ENCODE data around the gene MAP4K3. TPM values are rescaled to one million over a fixed set of nuclear protein-coding genes. Genes with fewer than 3 reads are reported as not detected.
A peak's percentile ranks its signal among the peaks of the same experiment; 100 is the strongest.
"Not testable (repeated sequence)": the region's sequence is repeated elsewhere in the genome, so short reads cannot be mapped to it uniquely, and the experiment has no call there.

MAP4K3 gene
- total RNA-seq, 1 donor from 2014 or later: 63.6 TPM

GRCh38 chr2:39385172-39385571 is 51.9 kb downstream of the MAP4K3 start:
- Mint-ChIP-seq H3K4me1 (ENCODE audit: low read depth) (peaks cover 25% of the 10 kb centered on the region), H3K9me3 (ENCODE audit: low read depth) (peaks cover 9% of the 10 kb centered on the region), H3K27ac (no peak overlapping the region), H3K36me3 (ENCODE audit: insufficient read depth) (peaks cover 8% of the 10 kb centered on the region), H3K27me3 (no peaks in the 10 kb centered on the region), H3K4me3 (ENCODE audit: low read depth) (no peak overlapping the region)
- no peak for TF ChIP-seq CTCF (IDR thresholded peaks at IDR 0.05; ENCODE audit: unreplicated experiment)
- DNase-seq (ENCODE audit: low spot score, unreplicated experiment): no peak

GRCh38 chr2:39384071-39384470 is 53.0 kb downstream of the MAP4K3 start:
- not testable (repeated sequence) for H3K36me3 Mint-ChIP-seq (ENCODE audit: insufficient read depth); H3K9me3 Mint-ChIP-seq (ENCODE audit: low read depth); DNase-seq (ENCODE audit: low spot score, unreplicated experiment); H3K4me3 Mint-ChIP-seq (ENCODE audit: low read depth); H3K27ac Mint-ChIP-seq; H3K27me3 Mint-ChIP-seq
- peaks cover 28% of the 10 kb centered on the region for H3K4me1 Mint-ChIP-seq (ENCODE audit: low read depth)

- Mint-ChIP-seq H3K27ac (peak overlapping the region; percentile 54), H3K4me3 (ENCODE audit: low read depth) (no peak overlapping the region), H3K4me1 (ENCODE audit: low read depth) (peaks cover 23% of the 10 kb centered on the region), H3K27me3 (no peaks in the 10 kb centered on the region), H3K36me3 (ENCODE audit: insufficient read depth) (peaks cover 8% of the 10 kb centered on the region), H3K9me3 (ENCODE audit: low read depth) (peaks cover 9% of the 10 kb centered on the region)
- no peak for DNase-seq (ENCODE audit: low spot score, unreplicated experiment)
- no peak for TF ChIP-seq CTCF (IDR thresholded peaks at IDR 0.05; ENCODE audit: unreplicated experiment)
Observed at GRCh38 chr2:39383146-39383545, 53.9 kb downstream of the MAP4K3 start.

GRCh38 chr2:39381653-39382052 is 55.4 kb downstream of the MAP4K3 start:
- H3K4me1 Mint-ChIP-seq (ENCODE audit: low read depth): peaks cover 23% of the 10 kb centered on the region
- no peak for TF ChIP-seq CTCF (IDR thresholded peaks at IDR 0.05; ENCODE audit: unreplicated experiment)
- H3K4me3 Mint-ChIP-seq (ENCODE audit: low read depth): no peak overlapping the region
- H3K27me3 Mint-ChIP-seq: no peaks in the 10 kb centered on the region
- H3K9me3 Mint-ChIP-seq (ENCODE audit: low read depth): peaks cover 9% of the 10 kb centered on the region
- DNase-seq (ENCODE audit: low spot score, unreplicated experiment): no peak
- peaks cover 8% of the 10 kb centered on the region for H3K36me3 Mint-ChIP-seq (ENCODE audit: insufficient read depth)
- H3K27ac Mint-ChIP-seq: peak overlapping the region; percentile 92

- DNase-seq (ENCODE audit: low spot score, unreplicated experiment): no peak
- peaks cover 11% of the 10 kb centered on the region for H3K36me3 Mint-ChIP-seq (ENCODE audit: insufficient read depth)
- H3K4me1 Mint-ChIP-seq (ENCODE audit: low read depth): peaks cover 23% of the 10 kb centered on the region
- H3K9me3 Mint-ChIP-seq (ENCODE audit: low read depth): peaks cover 12% of the 10 kb centered on the region
- no peak for TF ChIP-seq CTCF (IDR thresholded peaks at IDR 0.05; ENCODE audit: unreplicated experiment)
- H3K4me3 Mint-ChIP-seq (ENCODE audit: low read depth): no peak overlapping the region
- H3K27ac Mint-ChIP-seq: no peak overlapping the region
- H3K27me3 Mint-ChIP-seq: no peaks in the 10 kb centered on the region
Observed at GRCh38 chr2:39380525-39381150, 56.4 kb downstream of the MAP4K3 start.

All from progenitor cell of endocrine pancreas (in vitro differentiated cells).